ENCODE measurements around the gene DACT1.

GRCh38 chr14:58656671-58657411, 19.1 kb downstream of the DACT1 start:
- TF ChIP-seq, protein P1, sequence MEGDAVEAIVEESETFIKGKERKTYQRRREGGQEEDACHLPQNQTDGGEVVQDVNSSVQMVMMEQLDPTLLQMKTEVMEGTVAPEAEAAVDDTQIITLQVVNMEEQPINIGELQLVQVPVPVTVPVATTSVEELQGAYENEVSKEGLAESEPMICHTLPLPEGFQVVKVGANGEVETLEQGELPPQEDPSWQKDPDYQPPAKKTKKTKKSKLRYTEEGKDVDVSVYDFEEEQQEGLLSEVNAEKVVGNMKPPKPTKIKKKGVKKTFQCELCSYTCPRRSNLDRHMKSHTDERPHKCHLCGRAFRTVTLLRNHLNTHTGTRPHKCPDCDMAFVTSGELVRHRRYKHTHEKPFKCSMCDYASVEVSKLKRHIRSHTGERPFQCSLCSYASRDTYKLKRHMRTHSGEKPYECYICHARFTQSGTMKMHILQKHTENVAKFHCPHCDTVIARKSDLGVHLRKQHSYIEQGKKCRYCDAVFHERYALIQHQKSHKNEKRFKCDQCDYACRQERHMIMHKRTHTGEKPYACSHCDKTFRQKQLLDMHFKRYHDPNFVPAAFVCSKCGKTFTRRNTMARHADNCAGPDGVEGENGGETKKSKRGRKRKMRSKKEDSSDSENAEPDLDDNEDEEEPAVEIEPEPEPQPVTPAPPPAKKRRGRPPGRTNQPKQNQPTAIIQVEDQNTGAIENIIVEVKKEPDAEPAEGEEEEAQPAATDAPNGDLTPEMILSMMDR (IDR thresholded peaks at IDR 0.05) = no peak
- no peak for TF ChIP-seq POLR2A (IDR thresholded peaks at IDR 0.05)

All from thyroid gland (tissue), 4 donors.